Right lobe of liver (tissue), 4 donors: ENCODE results near the gene RPL28.

ENCODE experiments used
- CTCF ChIP-seq, 4 donors: fragments of 200-600 bp in 3 of 4; fragments of 450-650 bp in 1 of 4; IDR thresholded peaks; one replicate each; pipeline versions ENCODE4 v1.5.1 to v1.8.0; 2016 to 2022; ENCODE audit warnings: antibody characterized with exemption in 4 of 4, mild to moderate bottlenecking in 2 of 4
- POLR2A ChIP-seq: fragments of 450-650 bp; IDR thresholded peaks from one replicate; pipeline ENCODE4 v1.6.1; 2017; ENCODE audit warnings: antibody characterized with exemption, mild to moderate bottlenecking
- donor health status: DM: no; HTN: no; CAD: no.
- donor health status: DM: no; HTN: no; CAD: no.
- donor health status: DM: no; HTN: yes; CAD: no.

- no peak for TF ChIP-seq CTCF (IDR thresholded peaks at IDR 0.05)
- no peak for TF ChIP-seq POLR2A
These were observed 24.8 kb upstream of the RPL28 start for GRCh38 chr19:55360902-55361301.
